ENCODE results near the gene GPANK1.

DNA sequence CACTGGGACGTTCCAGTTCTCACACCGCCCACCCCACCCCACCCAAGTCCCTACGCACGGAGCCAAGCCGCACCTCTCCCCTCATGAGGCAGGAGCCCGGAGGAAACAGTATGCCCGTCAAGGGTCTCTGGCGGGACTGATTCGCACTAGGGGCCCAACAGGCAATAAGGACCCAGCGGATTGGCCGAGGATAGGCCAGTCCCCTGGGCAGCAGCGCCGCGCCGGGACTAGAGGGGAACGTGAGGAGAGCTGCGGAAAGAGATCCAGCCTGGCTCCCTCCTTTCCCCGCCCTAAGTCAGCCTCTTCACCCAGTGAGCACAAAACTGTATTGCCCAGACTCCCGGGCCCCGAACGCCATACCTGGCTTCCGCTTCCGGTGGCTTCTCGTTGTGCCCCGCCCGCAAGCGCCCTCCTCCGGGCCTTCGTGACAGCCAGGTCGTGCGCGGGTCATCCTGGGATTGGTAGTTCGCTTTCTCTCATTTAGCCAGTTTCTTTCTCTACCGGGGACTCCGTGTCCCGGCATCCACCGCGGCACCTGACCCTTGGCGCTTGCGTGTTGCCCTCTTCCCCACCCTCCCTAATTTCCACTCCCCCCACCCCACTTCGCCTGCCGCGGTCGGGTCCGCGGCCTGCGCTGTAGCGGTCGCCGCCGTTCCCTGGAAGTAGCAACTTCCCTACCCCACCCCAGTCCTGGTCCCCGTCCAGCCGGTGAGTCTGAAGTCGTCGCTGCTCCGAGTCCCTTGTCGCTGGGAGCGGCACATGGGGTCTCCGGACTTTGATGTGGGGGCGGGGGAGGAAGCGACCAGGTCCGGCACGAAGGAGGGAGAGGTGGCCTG is 922 bp upstream of the GPANK1 start, which contains the start of gene CSNK2B:
- peak; percentile 66; the same call in 1 of the 2 replicates for TF ChIP-seq FOXJ3 (CRISPR knock-in tag; IDR thresholded peaks at IDR 0.05; ENCODE audit: borderline replicate concordance)
- no peak for TF ChIP-seq DPF2 (CRISPR knock-in tag; IDR thresholded peaks at IDR 0.05; ENCODE audit: borderline replicate concordance, low read depth)
- TF ChIP-seq CREB3 (CRISPR knock-in tag; IDR thresholded peaks at IDR 0.05) = peak; percentile 74; the same call in 1 of the 2 replicates
- peak; percentile 80 for TF ChIP-seq POLR2AphosphoS5 (IDR thresholded peaks at IDR 0.05; ENCODE audit: low read depth, low read length)
- TF ChIP-seq ZNF549 (CRISPR knock-in tag; IDR thresholded peaks at IDR 0.05) = no peak
- no peak; the same call in 1 of the 2 replicates for TF ChIP-seq ZNF501 (CRISPR knock-in tag; IDR thresholded peaks at IDR 0.05)
- no peak for TF ChIP-seq IRF1 (CRISPR knock-in tag; IDR thresholded peaks at IDR 0.05; ENCODE audit: low read depth)

All from HepG2 (cell line).